NCI-H146 treated with DMSO at 0.1 percent for 48 hours (cell line): ENCODE measurements around the gene GPALPP1.
"Not testable (repeated sequence)": the region's sequence is repeated elsewhere in the genome, so short reads cannot be mapped to it uniquely, and the experiment has no call there.

ENCODE experiments used
- DNase-seq: peaks from one replicate; lab custom pipeline; 2025; ENCODE audit not compliant: unreplicated experiment; lab: John Stamatoyannopoulos, UW

GPALPP1 gene

DNA sequence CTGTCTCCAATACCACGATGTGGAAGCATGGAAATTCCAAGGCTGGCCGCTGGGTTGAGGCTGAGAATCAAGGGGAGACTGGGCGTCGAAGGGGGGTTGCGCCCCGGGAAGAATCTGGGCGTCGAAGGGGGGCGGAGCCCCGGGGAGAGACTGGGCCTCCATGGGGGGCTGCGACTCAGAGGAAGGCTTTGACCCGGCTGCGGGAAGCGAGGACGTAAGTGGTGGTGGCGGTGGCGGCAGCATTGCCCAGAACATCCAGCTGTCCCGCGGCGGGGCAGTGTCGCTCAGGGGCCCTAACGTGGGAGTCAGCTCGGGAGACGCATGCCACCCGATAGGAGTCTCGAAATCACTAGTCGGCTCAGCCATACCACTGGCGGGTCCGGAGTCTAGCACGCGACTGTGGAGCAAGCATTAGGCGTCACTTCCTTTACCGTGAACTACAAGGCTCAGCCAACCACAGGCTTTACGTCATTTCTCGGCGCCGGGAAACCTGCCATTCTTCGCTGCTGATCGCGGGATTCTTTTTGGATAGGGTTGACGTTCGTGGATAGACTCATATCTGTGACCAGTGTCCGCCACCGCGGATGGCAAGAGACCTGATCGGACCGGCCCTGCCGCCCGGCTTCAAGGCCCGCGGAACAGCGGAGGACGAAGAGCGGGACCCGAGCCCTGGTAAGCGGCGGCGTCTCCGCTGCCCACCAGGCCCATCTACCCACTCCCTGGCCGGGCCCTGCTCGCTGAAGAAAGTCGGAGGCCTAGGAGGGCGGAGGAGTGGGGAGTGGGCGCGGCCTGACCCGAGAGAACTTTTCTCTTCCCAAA lies at the start of gene GPALPP1, which contains the start of gene NUFIP1:
Gene GPALPP1, plus strand, starts transcription at position 468 of the 819 bp plus-strand sequence. Its CDS starts 117 bp downstream, at position 585.
Gene NUFIP1, minus strand, starts transcription at position 401 of the 819 bp plus-strand sequence. Its CDS starts 35 bp downstream, at position 366.
- DNase-seq: peak; percentile 82

- DNase-seq: not testable (repeated sequence)
Measured at GRCh38 chr13:44943411-44943810, 45.9 kb upstream of the GPALPP1 start.

GRCh38 chr13:44951184-44951583 lies 38.2 kb upstream of the GPALPP1 start:
- no peak for DNase-seq

GRCh38 chr13:44952671-44953070 lies 36.7 kb upstream of the GPALPP1 start:
- no peak for DNase-seq

GRCh38 chr13:44954224-44954623 lies 35.1 kb upstream of the GPALPP1 start:
- no peak for DNase-seq

DNA sequence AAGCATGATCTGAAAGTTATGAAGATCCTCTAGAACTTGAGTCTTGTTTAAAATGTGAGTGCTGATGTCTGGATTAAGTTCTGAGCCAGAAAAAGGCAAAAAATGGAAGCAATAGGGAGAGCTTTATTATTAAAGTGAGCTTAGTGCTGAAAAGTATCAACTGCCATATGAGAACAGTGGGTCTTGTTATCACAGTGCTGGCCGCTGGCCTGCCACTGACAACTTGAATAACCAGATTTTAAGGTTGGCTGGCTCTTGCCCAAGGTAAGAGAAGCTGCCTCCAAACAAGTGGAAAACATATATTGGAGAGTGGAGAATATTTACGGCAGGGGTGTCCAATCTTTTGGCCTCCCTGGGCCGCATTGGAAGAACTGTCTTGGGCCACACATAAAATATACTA lies 33.9 kb upstream of the GPALPP1 start:
- DNase-seq: no peak

DNA sequence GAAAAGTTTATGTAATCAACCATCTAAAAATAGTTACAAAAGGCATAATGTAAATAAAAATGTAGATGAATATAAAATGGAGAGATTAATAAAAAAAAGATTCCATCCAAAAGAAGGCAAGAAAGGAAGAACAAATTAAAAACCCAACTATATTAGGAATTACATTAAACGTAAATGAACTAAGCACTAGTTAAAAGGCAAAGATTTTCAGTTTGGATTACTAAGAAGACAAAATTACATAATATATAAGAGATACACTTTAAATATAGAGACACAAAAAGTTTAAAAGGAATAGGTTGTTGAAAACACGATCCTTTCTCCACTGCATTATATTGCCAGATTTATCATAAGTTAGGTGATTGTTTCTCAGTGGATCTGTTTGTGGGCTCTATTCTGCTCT lies 27.3 kb upstream of the GPALPP1 start:
- DNase-seq: no peak

GRCh38 chr13:44967704-44968433 lies 21.5 kb upstream of the GPALPP1 start:
- DNase-seq: no peak

DNA sequence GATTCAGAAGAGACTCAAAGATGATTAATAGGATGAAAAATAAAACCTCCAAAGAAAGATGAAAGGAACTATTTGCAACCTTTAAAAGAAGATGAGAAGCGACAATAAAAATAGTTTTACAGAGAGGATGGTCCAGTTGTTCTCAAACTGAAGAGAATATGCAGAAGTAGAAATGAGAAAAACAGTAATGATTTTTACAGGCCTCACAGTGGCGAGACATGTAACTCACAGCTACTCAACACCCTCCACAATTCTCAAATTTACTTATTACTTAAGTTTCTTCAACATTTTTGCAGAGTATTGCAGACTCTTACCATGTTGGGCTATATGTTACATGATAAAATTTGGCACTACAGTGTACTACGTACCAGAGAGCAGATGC lies 20.9 kb upstream of the GPALPP1 start:
- DNase-seq: no peak

GRCh38 chr13:44969551-44970484 lies 19.5 kb upstream of the GPALPP1 start:
- peak; percentile 37 for DNase-seq

DNA sequence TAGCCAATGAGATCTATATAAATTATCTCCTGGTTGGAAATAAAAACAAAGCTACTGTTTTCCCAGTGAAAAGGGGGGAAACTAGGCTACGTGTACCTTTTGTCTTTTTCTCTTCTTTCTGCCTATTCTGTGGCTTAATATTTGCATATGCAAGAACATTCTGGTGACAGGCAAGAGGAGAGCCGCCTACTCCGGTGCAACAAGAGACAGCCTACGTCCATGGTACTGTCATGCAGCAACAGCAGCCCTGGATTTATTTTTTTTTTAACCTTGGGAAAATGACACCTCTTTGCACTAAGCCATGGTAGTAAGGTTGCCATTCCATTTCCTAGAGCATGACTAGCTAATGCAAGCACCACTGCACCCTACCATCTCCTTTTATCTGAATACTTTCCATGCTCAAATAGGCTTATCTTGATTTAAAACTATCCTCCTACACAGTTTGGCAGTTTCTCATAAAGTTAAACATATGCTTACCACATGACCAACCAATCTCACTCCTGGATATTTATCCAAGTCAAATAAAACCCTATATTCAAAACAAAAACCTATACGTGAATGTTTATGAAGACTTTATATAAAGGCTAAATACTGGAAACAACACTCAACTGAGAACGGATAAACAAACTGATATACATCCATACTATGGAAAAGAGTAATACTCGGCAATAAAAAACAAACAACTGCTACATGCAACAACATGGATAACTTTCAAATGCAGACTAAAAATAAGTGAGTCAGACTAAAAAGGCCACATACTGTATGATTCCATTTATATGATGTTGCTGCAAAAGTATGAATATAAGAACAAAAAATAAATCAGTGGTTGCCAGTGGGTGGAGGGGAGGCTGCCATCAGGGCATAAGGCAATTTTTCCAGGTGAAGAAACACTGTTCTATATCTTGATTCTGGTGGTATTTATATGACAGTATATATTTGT lies 17.4 kb upstream of the GPALPP1 start:
- DNase-seq: no peak

- DNase-seq: no peak
Measured at GRCh38 chr13:44972956-44973581, 16.3 kb upstream of the GPALPP1 start.

DNA sequence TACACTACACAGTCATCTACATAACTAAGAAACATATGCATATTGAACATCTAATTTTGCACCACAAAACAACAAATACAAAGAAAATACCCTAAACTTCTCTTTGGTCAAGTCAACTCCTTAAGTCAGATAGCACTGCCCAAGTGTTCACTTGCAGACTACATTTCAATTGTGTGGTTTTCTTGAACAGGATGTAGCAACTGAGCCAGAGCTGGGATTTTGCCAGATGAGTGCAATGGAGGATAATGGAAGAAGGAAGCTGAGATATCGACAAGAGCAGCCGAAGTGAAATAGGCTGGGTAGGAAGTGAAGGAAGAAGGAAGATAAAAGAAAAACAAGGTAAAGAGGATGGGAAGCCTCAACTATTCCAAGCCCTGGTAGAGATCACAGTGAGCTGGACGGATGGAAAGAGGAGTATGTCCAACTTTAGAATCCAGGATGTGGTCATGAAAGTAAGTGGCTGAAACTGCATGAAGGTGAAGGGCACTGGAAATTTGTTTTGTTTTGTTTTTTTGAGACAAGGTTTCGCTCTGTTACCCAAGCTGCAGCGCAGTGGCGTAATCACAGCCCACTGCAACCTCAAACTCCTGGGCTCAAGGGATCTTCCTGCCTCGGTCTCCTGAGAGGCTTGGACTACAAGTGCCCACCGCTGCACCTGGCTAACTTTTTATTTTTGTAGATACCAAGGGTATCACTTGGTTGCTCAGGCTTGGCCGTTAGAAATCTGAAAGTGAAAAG lies 15.1 kb upstream of the GPALPP1 start:
- no peak for DNase-seq

DNA sequence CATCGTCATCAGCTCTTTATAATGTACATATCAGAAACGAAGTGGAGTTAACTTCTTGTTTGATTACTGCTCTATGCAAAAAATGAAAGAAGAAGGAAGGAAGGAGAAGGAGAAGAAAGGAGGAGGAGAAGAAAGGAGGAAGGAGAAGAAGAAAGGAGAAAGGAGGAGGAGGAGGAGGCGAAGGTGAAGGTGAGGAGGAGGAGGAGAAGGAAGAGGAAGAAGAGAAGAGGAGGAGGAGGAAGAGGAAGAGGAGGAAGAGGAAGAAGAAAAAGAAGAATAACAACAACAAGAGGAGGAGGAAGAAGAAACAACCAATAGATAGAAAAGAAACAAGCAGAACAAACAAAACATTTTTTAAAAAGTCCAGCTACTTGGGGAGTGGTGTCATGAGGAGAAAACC lies 13.1 kb upstream of the GPALPP1 start:
- DNase-seq: no peak

- no peak for DNase-seq
Measured at GRCh38 chr13:44976949-44977583, 12.3 kb upstream of the GPALPP1 start.

- DNase-seq: no peak
Measured at GRCh38 chr13:44978328-44978727, 11.0 kb upstream of the GPALPP1 start.

DNA sequence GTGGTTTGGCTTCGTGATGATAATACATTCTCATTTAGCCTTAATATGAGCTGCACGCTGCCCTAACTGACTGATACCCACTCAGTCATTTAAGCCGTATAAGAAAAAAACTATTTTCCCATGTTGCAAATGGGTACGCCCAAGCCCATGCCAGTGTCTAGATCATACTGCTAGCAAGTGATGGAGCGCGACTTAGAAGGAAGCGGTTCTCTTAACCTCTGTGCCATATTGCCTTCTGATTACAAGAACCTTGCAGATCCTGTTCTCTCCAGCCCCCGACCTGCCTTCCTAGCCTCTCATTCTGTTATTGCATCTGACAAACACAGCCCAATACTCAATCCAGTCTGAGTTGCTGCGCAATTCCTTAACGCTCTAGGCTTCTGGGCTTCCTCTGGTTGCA lies 603 bp downstream of the GPALPP1 start:
- no peak for DNase-seq

- no peak for DNase-seq
Measured at GRCh38 chr13:45003417-45003816, 14.1 kb downstream of the GPALPP1 start.
